A549 (cell line): ENCODE data around the gene FDCSP. TPM values are rescaled to one million over a fixed set of nuclear protein-coding genes. Genes with fewer than 3 reads are reported as not detected.

Experiments used
- ATAC-seq, 2 experiments: fragments of 200-7000 bp in 1 of 2; fragments of >200 bp in 1 of 2; cut with Nextera tagmentation in 1 of 2; cut with Tn5 transposase in 1 of 2; 3 replicates each; pipeline versions ENCODE4 v1.8.0 to v1.9.1; 2018 to 2020; ENCODE audit warnings: mild to moderate bottlenecking in 1 of 2, moderate library complexity in 1 of 2
- CTCF ChIA-PET: fragments of 300-600 bp; sonication (Branson Sonifier 250); formaldehyde crosslinking; extraction: SDS; loops from one replicate; lab custom pipeline; 2021; ENCODE audit warnings: antibody characterized with exemption, inconsistent platforms; lab: Yijun Ruan, JAX
- POLR2A ChIA-PET: fragments of 350-600 bp; formaldehyde crosslinking; extraction: SDS; loops from one replicate; lab custom pipeline; 2021; ENCODE audit warnings: antibody characterized with exemption, inconsistent platforms; lab: Yijun Ruan, JAX
- DNase-seq, 2 experiments: peaks; one replicate each; pipeline versions ENCODE4 v3.0.0 to v3.0.0-alpha.2; 2011 to 2016; ENCODE audit warnings: low read depth in 1 of 2, low spot score in 1 of 2
- FAIRE-seq: peaks from 2 replicates; lab custom pipeline; 2011; peaks lifted over from hg19 to GRCh38; lab: Jason Lieb, UNC
- H3K27ac ChIP-seq, 2 experiments: fragments of >200 bp; sonication (Bioruptor Twin); formaldehyde crosslinking; 3 replicates each; pipeline ENCODE4 v1.5.1; 2016 to 2017
- H3K4me1 ChIP-seq: fragments of >200 bp; sonication (Bioruptor Twin); formaldehyde crosslinking; 3 replicates; pipeline ENCODE4 v1.6.1; 2016
- H3K4me2 ChIP-seq: fragments of >200 bp; sonication (Bioruptor Twin); formaldehyde crosslinking; 3 replicates; pipeline ENCODE4 v1.6.1; 2016
- H3K4me3 ChIP-seq: fragments of >200 bp; sonication (Bioruptor Twin); formaldehyde crosslinking; 3 replicates; pipeline ENCODE4 v1.5.1; 2016
- H3K9me3 ChIP-seq: fragments of >200 bp; sonication (Bioruptor Twin); formaldehyde crosslinking; 3 replicates; pipeline ENCODE4 v1.6.1; 2016
- CBX2 ChIP-seq: fragments of 200-600 bp; sonication (generic); IDR thresholded peaks from 2 replicates; pipeline ENCODE4 v1.6.1; 2016; ENCODE audit warnings: low read depth, mild to moderate bottlenecking, borderline replicate concordance
- CHD2 ChIP-seq: fragments of 150-350 bp; IDR thresholded peaks from 2 replicates; pipeline ENCODE4 v1.6.1; 2014; ENCODE audit warnings: low read length; ENCODE audit not compliant: partially characterized antibody
- CHD4 ChIP-seq: fragments of 200-600 bp; sonication (generic); IDR thresholded peaks from 2 replicates; pipeline ENCODE4 v1.6.1; 2016; ENCODE audit warnings: antibody characterized with exemption, mild to moderate bottlenecking, borderline replicate concordance
- CTCF ChIP-seq: fragments of >200 bp; sonication (Bioruptor Twin); formaldehyde crosslinking; IDR thresholded peaks from 3 replicates; pipeline ENCODE4 v1.5.1; 2016
- E2F6 ChIP-seq: IDR thresholded peaks from 2 replicates; pipeline ENCODE4 v1.6.1; 2012; ENCODE audit warnings: low read depth, borderline replicate concordance
- EHF ChIP-seq: fragments of 250-450 bp; sonication (Bioruptor Pico); IDR thresholded peaks from 2 replicates; pipeline ENCODE4 v1.5.0; 2020; ENCODE audit warnings: mild to moderate bottlenecking
- EP300 ChIP-seq, 2 experiments: fragments of >200 bp; sonication (Bioruptor Twin); formaldehyde crosslinking; IDR thresholded peaks; 2 replicates in 1 of 2; 3 replicates in 1 of 2; pipeline ENCODE4 v1.6.1; 2016 to 2017
- FOSB ChIP-seq: fragments of 250-450 bp; sonication (Bioruptor Pico); IDR thresholded peaks from 2 replicates; pipeline ENCODE4 v1.5.0; 2020; ENCODE audit warnings: mild to moderate bottlenecking, moderate library complexity
- FOSL2 ChIP-seq, 2 experiments: fragments of 450-650 bp in 1 of 2; fragments of >200 bp in 1 of 2; sonication (Bioruptor Twin) in 1 of 2; formaldehyde crosslinking; IDR thresholded peaks; 2 replicates each; pipeline versions ENCODE4 v1.5.0 to v1.6.1; 2016 to 2020; ENCODE audit warnings: mild to moderate bottlenecking in 1 of 2, moderate library complexity in 1 of 2
- FOXS1 ChIP-seq: fragments of 250-450 bp; sonication (Bioruptor Pico); IDR thresholded peaks from 2 replicates; pipeline ENCODE4 v1.5.0; 2020; ENCODE audit warnings: mild to moderate bottlenecking, moderate library complexity
- HES2 ChIP-seq: fragments of >200 bp; sonication (Bioruptor Twin); formaldehyde crosslinking; IDR thresholded peaks from 2 replicates; pipeline ENCODE4 v1.6.1; 2016
- HEYL ChIP-seq: fragments of 250-450 bp; sonication (Bioruptor Pico); IDR thresholded peaks from 2 replicates; pipeline ENCODE4 v1.8.0; 2021; ENCODE audit warnings: mild to moderate bottlenecking, moderate library complexity
- HMGXB4 ChIP-seq: fragments of 250-450 bp; sonication (Bioruptor Pico); IDR thresholded peaks from 2 replicates; pipeline ENCODE4 v1.5.0; 2021; ENCODE audit warnings: mild to moderate bottlenecking, moderate library complexity, borderline replicate concordance
- JUN ChIP-seq, 2 experiments: fragments of >200 bp; sonication (Bioruptor Twin); formaldehyde crosslinking; IDR thresholded peaks; 2 replicates in 1 of 2; 3 replicates in 1 of 2; pipeline ENCODE4 v1.6.1; 2016 to 2017
- KDM1A ChIP-seq: fragments of 200-600 bp; sonication (generic); IDR thresholded peaks from 2 replicates; pipeline ENCODE4 v1.6.1; 2016; ENCODE audit warnings: low read depth, mild to moderate bottlenecking
- MAFK ChIP-seq: fragments of 450-650 bp; IDR thresholded peaks from 2 replicates; pipeline ENCODE4 v1.6.1; 2014; ENCODE audit not compliant: partially characterized antibody
- MAZ ChIP-seq: fragments of 150-350 bp; IDR thresholded peaks from 2 replicates; pipeline ENCODE4 v1.6.1; 2014; ENCODE audit warnings: antibody characterized with exemption, low read depth, low read length, borderline replicate concordance
- MYC ChIP-seq: IDR thresholded peaks from 2 replicates; pipeline ENCODE4 v1.6.1; 2012; ENCODE audit warnings: mild to moderate bottlenecking, inconsistent platforms, low read length, improper control_type of control experiment, borderline replicate concordance
- NFE2L2 ChIP-seq: fragments of 150-350 bp; conservative IDR thresholded peaks from 2 replicates; pipeline ENCODE4 v1.6.1; 2014; ENCODE audit warnings: low read length
- NR3C1 ChIP-seq: fragments of >200 bp; sonication (Bioruptor Twin); formaldehyde crosslinking; IDR thresholded peaks from 3 replicates; pipeline ENCODE4 v1.6.1; 2017
- POLR2A ChIP-seq: IDR thresholded peaks from 2 replicates; pipeline ENCODE4 v1.6.1; 2012; ENCODE audit warnings: mild to moderate bottlenecking, low read length
- RAD21 ChIP-seq, 2 experiments: fragments of >200 bp in 1 of 2; sonication (Bioruptor Twin) in 1 of 2; formaldehyde crosslinking in 1 of 2; IDR thresholded peaks in 1 of 2; conservative IDR thresholded peaks in 1 of 2; 2 replicates in 1 of 2; 3 replicates in 1 of 2; pipeline ENCODE4 v1.6.1; 2012 to 2018; ENCODE audit warnings: inconsistent platforms in 1 of 2
- RCOR1 ChIP-seq: fragments of 150-350 bp; IDR thresholded peaks from 2 replicates; pipeline ENCODE4 v1.6.1; 2014; ENCODE audit warnings: antibody characterized with exemption, low read length, low read depth
- RFX5 ChIP-seq: fragments of 450-650 bp; IDR thresholded peaks from 2 replicates; pipeline ENCODE4 v1.7.1; 2014; ENCODE audit warnings: antibody characterized with exemption, mild to moderate bottlenecking, moderate library complexity
- RNF2 ChIP-seq: fragments of 200-600 bp; sonication (generic); IDR thresholded peaks from 2 replicates; pipeline ENCODE4 v1.6.1; 2016; ENCODE audit warnings: low read depth, mild to moderate bottlenecking, antibody characterized with exemption, moderate library complexity, borderline replicate concordance
- SREBF2 ChIP-seq: fragments of 450-650 bp; IDR thresholded peaks from 2 replicates; pipeline ENCODE4 v1.6.1; 2014; ENCODE audit warnings: mild to moderate bottlenecking, moderate library complexity
- ZC3H11A ChIP-seq: fragments of 450-650 bp; IDR thresholded peaks from 2 replicates; pipeline ENCODE4 v1.6.1; 2014; ENCODE audit warnings: antibody characterized with exemption, mild to moderate bottlenecking
- ZFP36 ChIP-seq: fragments of 450-650 bp; IDR thresholded peaks from 2 replicates; pipeline ENCODE4 v1.6.1; 2014; ENCODE audit warnings: borderline replicate concordance; ENCODE audit not compliant: partially characterized antibody
- ZNF302 ChIP-seq: fragments of 250-450 bp; sonication (Bioruptor Pico); IDR thresholded peaks from 2 replicates; pipeline ENCODE4 v1.9.0; 2021; ENCODE audit warnings: inconsistent platforms, mild to moderate bottlenecking, moderate library complexity
- whole genome bisulfite sequencing: methylation state at CpG from one replicate; pipeline ENCODE4 v1.1.6; 2017; ENCODE audit errors: missing lambda C conversion rate; 5-methylcytosine and 5-hydroxymethylcytosine counted together
- polyA plus RNA-seq, 4 experiments: library from polyadenylated mRNA; depleted of rRNA in 3 of 4; stranded (reverse); fragments of >200 nt; fragmentation: RNase III in 1 of 4; extraction: RNeasy Plus Mini Kit Qiagen cat#74134 plus additional on column Dnase treatment in 1 of 4; gene quantifications; 2 replicates in 3 of 4; 3 replicates in 1 of 4; pipeline ENCODE4 v1.2.3, GENCODE V29; 2011 to 2017

Gene FDCSP
- polyA plus RNA-seq, 2 of the 4 experiments (the other 2 are of a cell fraction), result not detected

- no peak overlapping the region for H3K4me2 ChIP-seq
- TF ChIP-seq HEYL, result no peak
- TF ChIP-seq E2F6, result no peak
- no peak for TF ChIP-seq CHD4
- TF ChIP-seq MYC, result no peak
- H3K9me3 ChIP-seq, result no peaks in the 10 kb centered on the region
- POLR2A ChIA-PET, result no interaction called here
- DNase-seq (no peak), FAIRE-seq (no peak), ATAC-seq (no peak)
- no peak overlapping the region for H3K4me3 ChIP-seq
- CTCF ChIA-PET, result no interaction called here
- WGBS, result 4% methylated on average over 1 of the region's 1 CpG
- H3K4me1 ChIP-seq, result no peaks in the 10 kb centered on the region
- H3K27ac ChIP-seq, result no peak overlapping the region
Measured at GRCh38 chr4:70191647-70192046, 34.3 kb upstream of the FDCSP start.

GRCh38 chr4:70192895-70193294 is 33.0 kb upstream of the FDCSP start:
- H3K4me1 ChIP-seq, result no peaks in the 10 kb centered on the region
- 55% methylated on average over 2 of the region's 2 CpGs for WGBS
- no peak for FAIRE-seq
- TF ChIP-seq SREBF2, result no peak
- no peak for TF ChIP-seq MAFK
- no peak for TF ChIP-seq NR3C1
- no peak for TF ChIP-seq FOSL2 (IDR thresholded peaks at IDR 0.05)
- TF ChIP-seq FOSL2 (CRISPR knock-in tag; IDR thresholded peaks at IDR 0.05), result no peak
- no peak for TF ChIP-seq POLR2A
- no peak for TF ChIP-seq MAZ
- no peak for TF ChIP-seq EP300 (IDR thresholded peaks at IDR 0.05)
- no peak for TF ChIP-seq ZFP36
- TF ChIP-seq CBX2, result no peak
- TF ChIP-seq HES2, result no peak
- TF ChIP-seq, all 56 proteins: peak for 0
- Histone ChIP-seq H3K4me2 (no peak overlapping the region), H3K27ac (no peak overlapping the region), H3K9me3 (no peaks in the 10 kb centered on the region), H3K4me3 (no peak overlapping the region)
- ATAC-seq (no peak), DNase-seq (no peak)
- POLR2A ChIA-PET, result no interaction called here
- CTCF ChIA-PET, result no interaction called here

GRCh38 chr4:70195425-70195824 is 30.5 kb upstream of the FDCSP start, which contains the start of gene ODAM:
Gene ODAM (plus strand): TSS chr4:70195725. CDS start chr4:70196544, 819 bp downstream.
- FAIRE-seq (no peak), DNase-seq (no peak), ATAC-seq (no peak)
- TF ChIP-seq FOSL2 (IDR thresholded peaks at IDR 0.05) (no peak), FOSL2 (CRISPR knock-in tag; IDR thresholded peaks at IDR 0.05) (no peak)
- Histone ChIP-seq H3K4me3 (no peak within 1 kb of the TSS), H3K4me2 (no peak within 1 kb of the TSS), H3K4me1 (no peaks in the 10 kb centered on the region), H3K9me3 (no peaks in the 10 kb centered on the region), H3K27ac (no peak within 1 kb of the TSS)
- ChIA-PET POLR2A (no interaction called here), CTCF (no interaction called here)
- WGBS, result 50% methylated on average over 1 of the region's 1 CpG

GRCh38 chr4:70196857-70197256 is 29.1 kb upstream of the FDCSP start:
- CTCF ChIA-PET, result no interaction called here

More at GRCh38 chr4:70196857-70197256, 29.1 kb upstream of the FDCSP start:
- 27% methylated on average over 2 of the region's 2 CpGs for WGBS
- no peak overlapping the region for H3K4me2 ChIP-seq
- FAIRE-seq (no peak), ATAC-seq (no peak), DNase-seq (no peak)
- POLR2A ChIA-PET, result no interaction called here
- H3K9me3 ChIP-seq, result no peaks in the 10 kb centered on the region
- no peak overlapping the region for H3K27ac ChIP-seq
- TF ChIP-seq FOXS1 (CRISPR knock-in tag) (no peak), HES2 (no peak), ZC3H11A (no peak), RNF2 (no peak), CBX2 (no peak), RCOR1 (no peak), RFX5 (no peak), FOSB (CRISPR knock-in tag) (no peak), KDM1A (no peak), MAZ (no peak), SREBF2 (no peak), CHD2 (no peak), ZNF302 (CRISPR knock-in tag) (no peak), HMGXB4 (CRISPR knock-in tag) (no peak), CTCF (no peak), EHF (no peak), NFE2L2 (no peak), JUN (IDR thresholded peaks at IDR 0.05) (no peak), RAD21 (conservative IDR thresholded peaks at IDR 0.05 in 1 of 2, IDR thresholded peaks at IDR 0.05 in 1 of 2) (no peak)
- TF ChIP-seq, all 56 proteins: peak for 0
- H3K4me1 ChIP-seq, result no peaks in the 10 kb centered on the region
- H3K4me3 ChIP-seq, result no peak overlapping the region
